Tibial artery (tissue), 4 donors: ENCODE measurements around the gene NARS2.
"Not testable (repeated sequence)": the region's sequence is repeated elsewhere in the genome, so short reads cannot be mapped to it uniquely, and the experiment has no call there.

Experiments used
- DNase-seq, 2 donors: peaks; one replicate each; pipeline ENCODE4 v3.0.0-alpha.2; 2019
- H3K27ac ChIP-seq, 2 donors: fragments of 200-600 bp; sonication (generic) in 1 of 2; 1 replicate in 1 of 2; 2 replicates in 1 of 2; pipeline ENCODE4 v1.5.1; 2018 to 2019; ENCODE audit warnings: mild to moderate bottlenecking in 1 of 2
- H3K27me3 ChIP-seq, 2 donors: fragments of 200-600 bp; sonication (generic) in 1 of 2; one replicate each; pipeline versions ENCODE4 v1.5.1 to v1.6.0; 2016 to 2019
- H3K36me3 ChIP-seq, 3 donors: fragments of 200-600 bp; sonication (generic) in 2 of 3; one replicate each; pipeline ENCODE4 v1.5.1; 2016 to 2019; ENCODE audit warnings: mild to moderate bottlenecking in 2 of 3
- H3K4me1 ChIP-seq, 4 donors: fragments of 200-600 bp; sonication (generic) in 2 of 4; 1 replicate in 3 of 4; 2 replicates in 1 of 4; pipeline ENCODE4 v1.5.1; 2016 to 2019
- H3K4me3 ChIP-seq, 2 donors: fragments of 200-600 bp; sonication (generic) in 1 of 2; 1 replicate in 1 of 2; 2 replicates in 1 of 2; pipeline ENCODE4 v1.5.1; 2018 to 2019; ENCODE audit warnings: mild to moderate bottlenecking in 2 of 2
- H3K9me3 ChIP-seq, 3 donors: fragments of 200-600 bp; sonication (generic) in 1 of 3; one replicate each; pipeline ENCODE4 v1.5.1; 2016 to 2019
- CTCF ChIP-seq, 2 experiments: fragments of 200-600 bp in 1 of 2; fragments of 450-650 bp in 1 of 2; IDR thresholded peaks; one replicate each; pipeline ENCODE4 v1.5.1; 2017 to 2019; ENCODE audit warnings: antibody characterized with exemption in 2 of 2, mild to moderate bottlenecking in 1 of 2, moderate library complexity in 1 of 2
- intact Hi-C: fragments of 100-400 bp; cut with DNase I; formaldehyde crosslinking; loops from one replicate; pipeline ENCODE4 v1.15.0; 2023; ENCODE audit warnings: low total_unique reads

NARS2 gene

GRCh38 chr11:78467931-78468330 is 106.7 kb downstream of the NARS2 start:
- Histone ChIP-seq H3K36me3 (peaks cover 0 to 27% (median 24%) of the 10 kb centered on the region in 3 donors), H3K4me3 (no peak overlapping the region), H3K4me1 (no peaks in the 10 kb centered on the region), H3K27ac (no peak overlapping the region), H3K27me3 (no peaks in the 10 kb centered on the region), H3K9me3 (no peaks in the 10 kb centered on the region)
- intact Hi-C loops = no loop called here
- DNase-seq = no peak
- TF ChIP-seq CTCF (IDR thresholded peaks at IDR 0.05) = no peak

GRCh38 chr11:78467370-78467769 is 107.3 kb downstream of the NARS2 start:
- H3K27ac ChIP-seq = no peak overlapping the region
- no peaks in the 10 kb centered on the region for H3K27me3 ChIP-seq
- no peaks in the 10 kb centered on the region for H3K4me1 ChIP-seq
- H3K36me3 ChIP-seq = peaks cover 0 to 27% (median 24%) of the 10 kb centered on the region in 3 donors
- intact Hi-C loops = no loop called here
- DNase-seq = no peak
- no peak for TF ChIP-seq CTCF (IDR thresholded peaks at IDR 0.05)
- H3K4me3 ChIP-seq = no peak overlapping the region
- no peaks in the 10 kb centered on the region for H3K9me3 ChIP-seq

GRCh38 chr11:78465169-78465942 is 109.3 kb downstream of the NARS2 start:
- no peak overlapping the region for H3K4me3 ChIP-seq
- no peaks in the 10 kb centered on the region for H3K9me3 ChIP-seq
- no peak for DNase-seq
- H3K27ac ChIP-seq = no peak overlapping the region
- no peaks in the 10 kb centered on the region for H3K27me3 ChIP-seq
- H3K36me3 ChIP-seq = peaks cover 0 to 29% (median 27%) of the 10 kb centered on the region in 3 donors
- intact Hi-C loops = no loop called here
- H3K4me1 ChIP-seq = no peaks in the 10 kb centered on the region
- TF ChIP-seq CTCF (IDR thresholded peaks at IDR 0.05) = no peak

GRCh38 chr11:78464787-78465168 is 109.9 kb downstream of the NARS2 start:
- H3K27ac ChIP-seq, DNase-seq, intact Hi-C loops: not testable (repeated sequence)

GRCh38 chr11:78460471-78460870 is 114.2 kb downstream of the NARS2 start:
- H3K4me3 ChIP-seq = no peak overlapping the region

More at GRCh38 chr11:78464787-78465168, 109.9 kb downstream of the NARS2 start:
- H3K36me3 ChIP-seq = peaks cover 0 to 31% (median 29%) of the 10 kb centered on the region in 3 donors
- not testable (repeated sequence) for H3K9me3 ChIP-seq, H3K4me1 ChIP-seq, H3K27me3 ChIP-seq, H3K4me3 ChIP-seq

More at GRCh38 chr11:78460471-78460870, 114.2 kb downstream of the NARS2 start:
- no peaks in the 10 kb centered on the region for H3K27me3 ChIP-seq
- no peak overlapping the region for H3K27ac ChIP-seq
- H3K36me3 ChIP-seq = peaks cover 0 to 45% (median 22%) of the 10 kb centered on the region in 3 donors
- DNase-seq = no peak
- intact Hi-C loops = no loop called here
- no peak for TF ChIP-seq CTCF (IDR thresholded peaks at IDR 0.05)
- no peaks in the 10 kb centered on the region for H3K4me1 ChIP-seq
- H3K9me3 ChIP-seq = no peaks in the 10 kb centered on the region
